ENCODE measurements around the gene ZNF107.

The ZNF107 gene

GRCh38 chr7:64665980-64666662 is at the start of gene ZNF107:
Gene ZNF107, plus strand, starts transcription at chr7:64666133. Its CDS starts 150 bp downstream, at chr7:64666283.
- DNase-seq (ENCODE audit: low spot score): peak; percentile 97

GRCh38 chr7:64618785-64619456 is 47.0 kb upstream of the ZNF107 start:
- peak; percentile 26 for DNase-seq (ENCODE audit: low spot score)

GRCh38 chr7:64619705-64620104 is 46.2 kb upstream of the ZNF107 start:
- no peak for DNase-seq (ENCODE audit: low spot score)

- DNase-seq (ENCODE audit: low spot score): no peak
These were observed 44.3 kb upstream of the ZNF107 start for GRCh38 chr7:64621656-64622055.

- peak; percentile 15 for DNase-seq (ENCODE audit: low spot score)
These were observed 40.5 kb upstream of the ZNF107 start for GRCh38 chr7:64625114-64626082.

- DNase-seq (ENCODE audit: low spot score): no peak
These were observed 39.9 kb upstream of the ZNF107 start for GRCh38 chr7:64626083-64626469.

GRCh38 chr7:64626557-64626956 is 39.4 kb upstream of the ZNF107 start:
- DNase-seq (ENCODE audit: low spot score): no peak

- DNase-seq (ENCODE audit: low spot score): no peak
These were observed 37.7 kb upstream of the ZNF107 start for GRCh38 chr7:64628192-64628591.

- DNase-seq (ENCODE audit: low spot score): no peak
These were observed 37.2 kb upstream of the ZNF107 start for GRCh38 chr7:64628721-64629120.

GRCh38 chr7:64630496-64630895 is 35.4 kb upstream of the ZNF107 start:
- peak; percentile 13 for DNase-seq (ENCODE audit: low spot score)

- no peak for DNase-seq (ENCODE audit: low spot score)
These were observed 33.9 kb upstream of the ZNF107 start for GRCh38 chr7:64632029-64632428.

- no peak for DNase-seq (ENCODE audit: low spot score)
These were observed 32.5 kb upstream of the ZNF107 start for GRCh38 chr7:64633401-64633800.

GRCh38 chr7:64634406-64635062 is 31.4 kb upstream of the ZNF107 start:
- no peak for DNase-seq (ENCODE audit: low spot score)

- no peak for DNase-seq (ENCODE audit: low spot score)
These were observed 29.5 kb upstream of the ZNF107 start for GRCh38 chr7:64636386-64636785.

- no peak for DNase-seq (ENCODE audit: low spot score)
These were observed 28.1 kb upstream of the ZNF107 start for GRCh38 chr7:64637521-64638445.

- no peak for DNase-seq (ENCODE audit: low spot score)
These were observed 27.1 kb upstream of the ZNF107 start for GRCh38 chr7:64638822-64639221.

GRCh38 chr7:64639267-64640001 is 26.5 kb upstream of the ZNF107 start:
- DNase-seq (ENCODE audit: low spot score): no peak

- no peak for DNase-seq (ENCODE audit: low spot score)
These were observed 25.4 kb upstream of the ZNF107 start for GRCh38 chr7:64640504-64640903.

GRCh38 chr7:64642046-64642445 is 23.9 kb upstream of the ZNF107 start:
- DNase-seq (ENCODE audit: low spot score): no peak

- no peak for DNase-seq (ENCODE audit: low spot score)
These were observed 23.1 kb upstream of the ZNF107 start for GRCh38 chr7:64642875-64643274.
